IMR-90 (cell line): ENCODE measurements around the gene EGFL8. TPM values are rescaled to one million over a fixed set of nuclear protein-coding genes. Genes with fewer than 3 reads are reported as not detected.

Experiments used
- ATAC-seq: fragments of 200-7000 bp; cut with Tn5 transposase; 2 replicates; pipeline ENCODE4 v1.9.1; 2020; ENCODE audit warnings: low read depth, mild to moderate bottlenecking, moderate library complexity
- BruUV-seq: library from RNA; stranded (reverse); fragments of 400-500 nt; replicated peaks from 2 replicates; lab custom pipeline; 2021; lab: Mats Ljungman, UMichigan
- CTCF ChIA-PET: fragments of 300-600 bp; formaldehyde crosslinking; extraction: SDS; loops from one replicate; lab custom pipeline; 2021; ENCODE audit warnings: antibody characterized with exemption; lab: Yijun Ruan, JAX
- POLR2A ChIA-PET: fragments of 300-600 bp; sonication (Branson Sonifier 250); formaldehyde crosslinking; loops from one replicate; lab custom pipeline; 2022; ENCODE audit warnings: antibody characterized with exemption; ENCODE audit not compliant: unreplicated experiment; lab: Charles Lee
- DNase-seq: peaks from one replicate; pipeline ENCODE4 v3.0.0; 2013
- H2AFZ ChIP-seq: replicated peaks from 2 replicates; pipeline ENCODE3; 2013; ENCODE audit warnings: low read length, mild to moderate bottlenecking; ENCODE audit not compliant: poor library complexity
- H2AK5ac ChIP-seq: 2 replicates; pipeline ENCODE4 v1.6.1; 2013; ENCODE audit warnings: low read depth, low read length, inconsistent platforms
- H2AK9ac ChIP-seq: replicated peaks from 2 replicates; pipeline ENCODE3; 2013; ENCODE audit warnings: mild to moderate bottlenecking, low read depth, low read length, moderate library complexity; ENCODE audit not compliant: poor library complexity
- H2BK120ac ChIP-seq: 2 replicates; pipeline ENCODE4 v1.6.1; 2013; ENCODE audit warnings: low read depth, low read length, inconsistent platforms
- H2BK15ac ChIP-seq: 3 replicates; pipeline ENCODE4 v1.6.1; 2013; ENCODE audit warnings: low read depth, low read length, inconsistent platforms
- H2BK20ac ChIP-seq: 2 replicates; pipeline ENCODE4 v1.6.1; 2013; ENCODE audit warnings: low read depth, mild to moderate bottlenecking, inconsistent platforms, low read length, moderate library complexity
- H2BK5ac ChIP-seq: 2 replicates; pipeline ENCODE4 v1.6.1; 2013; ENCODE audit warnings: mild to moderate bottlenecking, low read depth, low read length, inconsistent platforms; ENCODE audit not compliant: poor library complexity, severe bottlenecking
- H3K14ac ChIP-seq: replicated peaks from 2 replicates; pipeline ENCODE4 v1.6.1; 2013; ENCODE audit warnings: low read depth, low read length, inconsistent platforms
- H3K18ac ChIP-seq: 2 replicates; pipeline ENCODE4 v1.6.1; 2013; ENCODE audit warnings: low read depth, low read length, control low read depth
- H3K23ac ChIP-seq: 2 replicates; pipeline ENCODE4 v1.6.1; 2013; ENCODE audit warnings: low read depth, low read length, inconsistent platforms
- H3K27ac ChIP-seq: 2 replicates; pipeline ENCODE4 v1.5.1; 2013; ENCODE audit warnings: mild to moderate bottlenecking, control low read depth, low read length; ENCODE audit not compliant: insufficient read depth
- H3K27me3 ChIP-seq: 2 replicates; pipeline ENCODE4 v1.6.1; 2013; ENCODE audit warnings: low read length; ENCODE audit not compliant: control insufficient read depth, insufficient read depth
- H3K36me3 ChIP-seq: 2 replicates; pipeline ENCODE4 v1.6.1; 2013; ENCODE audit warnings: low read length, mixed read lengths; ENCODE audit not compliant: control insufficient read depth, insufficient read depth
- H3K4ac ChIP-seq: 2 replicates; pipeline ENCODE4 v1.6.1; 2013; ENCODE audit warnings: low read depth, low read length, inconsistent platforms
- H3K4me1 ChIP-seq: 2 replicates; pipeline ENCODE4 v1.6.1; 2013; ENCODE audit warnings: low read length, mixed read lengths; ENCODE audit not compliant: control insufficient read depth, insufficient read depth
- H3K4me2 ChIP-seq: 2 replicates; pipeline ENCODE4 v1.6.1; 2013; ENCODE audit warnings: low read depth, mild to moderate bottlenecking, control low read depth, low read length, moderate library complexity
- H3K4me3 ChIP-seq: 2 replicates; pipeline ENCODE4 v1.5.1; 2013; ENCODE audit warnings: low read depth, mild to moderate bottlenecking, control low read depth, low read length, moderate library complexity; ENCODE audit not compliant: insufficient read depth
- H3K56ac ChIP-seq: 2 replicates; pipeline ENCODE4 v1.6.1; 2013; ENCODE audit warnings: low read length, inconsistent platforms; ENCODE audit not compliant: insufficient read depth; ENCODE audit errors: extremely low read depth
- H3K79me1 ChIP-seq, 2 experiments: 2 replicates each; pipeline ENCODE4 v1.6.1; 2013; ENCODE audit warnings: low read length in 2 of 2, inconsistent platforms in 1 of 2, low read depth in 1 of 2
- H3K9ac ChIP-seq: 2 replicates; pipeline ENCODE4 v1.6.1; 2013; ENCODE audit warnings: low read depth, low read length, control low read depth
- H3K9me1 ChIP-seq: 2 replicates; pipeline ENCODE4 v1.6.1; 2013; ENCODE audit warnings: low read length, inconsistent platforms; ENCODE audit not compliant: insufficient read depth
- H3K9me3 ChIP-seq: 2 replicates; pipeline ENCODE4 v1.6.1; 2013; ENCODE audit warnings: low read length; ENCODE audit not compliant: control insufficient read depth, insufficient read depth
- H4K20me1 ChIP-seq: 2 replicates; pipeline ENCODE4 v1.6.1; 2013; ENCODE audit warnings: low read length, inconsistent platforms; ENCODE audit not compliant: insufficient read depth
- H4K5ac ChIP-seq: 2 replicates; pipeline ENCODE4 v1.6.1; 2013; ENCODE audit warnings: mild to moderate bottlenecking, low read depth, low read length, control low read depth
- H4K8ac ChIP-seq, 2 experiments: 2 replicates each; pipeline ENCODE4 v1.6.1; 2013; ENCODE audit warnings: low read depth in 2 of 2, low read length in 2 of 2, control low read depth in 1 of 2, inconsistent platforms in 1 of 2
- H4K91ac ChIP-seq: 2 replicates; pipeline ENCODE4 v1.6.1; 2013; ENCODE audit warnings: low read depth, low read length, inconsistent platforms; ENCODE audit not compliant: insufficient read depth
- MAZ ChIP-seq: IDR thresholded peaks from 2 replicates; pipeline ENCODE4 v1.6.1; 2012; ENCODE audit warnings: low read depth, mild to moderate bottlenecking, low read length, improper control_type of control experiment, moderate library complexity, borderline replicate concordance
- POLR2A ChIP-seq: IDR thresholded peaks from 2 replicates; pipeline ENCODE4 v1.6.1; 2012; ENCODE audit warnings: mild to moderate bottlenecking, low read depth, low read length
- WGBS, 2 experiments: methylation state at CpG; one replicate each; pipeline versions ENCODE4 v1.1.5 to v1.1.7; 2013; ENCODE audit warnings: missing lambda C conversion rate in 2 of 2; ENCODE audit not compliant: insufficient read length in 1 of 2; ENCODE audit errors: extremely low coverage in 2 of 2; 5-methylcytosine and 5-hydroxymethylcytosine counted together
- dilution Hi-C: fragments of 300-500 bp; cut with HindIII; formaldehyde crosslinking; loops from one replicate; pipeline ENCODE4 v1.14.3; 2018; ENCODE audit warnings: low sequenced_read_pairs; ENCODE audit not compliant: unreplicated experiment
- in situ Hi-C: fragments of 300-500 bp; cut with MboI; formaldehyde crosslinking; loops from 3 replicates; pipeline ENCODE4 v1.14.3; 2019; ENCODE audit warnings: low sequenced_read_pairs, inconsistent platforms, mixed read lengths
- intact Hi-C: fragments of 100-400 bp; cut with micrococcal nuclease; formaldehyde crosslinking; loops from 2 replicates; pipeline ENCODE4 v1.10.0; 2022
- polyA plus RNA-seq, 3 experiments: library from polyadenylated mRNA; depleted of rRNA; stranded (reverse); fragments of >200 nt; gene quantifications; 2 replicates each; pipeline ENCODE4 v1.2.3, GENCODE V29; 2012; ENCODE audit warnings: low replicate concordance in 1 of 3
- total RNA-seq: library from RNA; depleted of rRNA; stranded (reverse); fragments of >200 nt; gene quantifications from 2 replicates; pipeline ENCODE4 v1.2.3, GENCODE V29; 2012
- TF ChIP-seq, protein P1 (sequence below): conservative IDR thresholded peaks from 2 replicates; pipeline ENCODE4 v1.5.1; 2012; ENCODE audit warnings: mild to moderate bottlenecking, low read depth, low read length, improper control_type of control experiment

EGFL8 gene
- total and polyA plus RNA-seq, 2 of the 4 experiments (the other 2 are of a cell fraction): 0.18 to 4.7 TPM

GRCh38 chr6:32151863-32152768, 12.3 kb upstream of the EGFL8 start, which contains the start of gene PRRT1:
PRRT1 (minus strand) TSS chr6:32151939; CDS start chr6:32151827, 112 bp downstream.
- Histone ChIP-seq H4K20me1 (no peaks in the 10 kb centered on the region), H3K4ac (peak within 1 kb of the TSS; percentile 84), H3K9me1 (0 out of 2 replicates have a peak, but pooled peaks cover 4% of the 10 kb centered on the region), H2AFZ (peak within 1 kb of the TSS; percentile 96), H2BK120ac (peak within 1 kb of the TSS; percentile 78), H2BK15ac (peak within 1 kb of the TSS; percentile 59; the same call in 2 of the 3 replicates), H2AK5ac (peak within 1 kb of the TSS; percentile 80), H3K9ac (peak within 1 kb of the TSS; percentile 70), H3K14ac (peak within 1 kb of the TSS; percentile 82), H3K4me3 (peak within 1 kb of the TSS; percentile 67), H3K27ac (peak within 1 kb of the TSS; percentile 84; the same call in 1 of the 2 replicates), H4K91ac (peak within 1 kb of the TSS; percentile 73), H3K9me3 (peaks cover 2% of the 10 kb centered on the region; the same call in 1 of the 2 replicates), H3K27me3 (peaks cover 14% of the 10 kb centered on the region), H4K8ac (peak within 1 kb of the TSS; percentile 75 to 96), H4K5ac (peak within 1 kb of the TSS; percentile 87), H3K4me1 (peaks cover 23% of the 10 kb centered on the region), H3K79me1 (peaks cover 6 to 34% of the 10 kb centered on the region in 2 experiments), H2BK20ac (peak within 1 kb of the TSS; percentile 57), H2BK5ac (peak within 1 kb of the TSS; percentile 81), H2AK9ac (peak within 1 kb of the TSS; percentile 80), H3K4me2 (peak within 1 kb of the TSS; percentile 85), H3K56ac (no peak within 1 kb of the TSS), H3K36me3 (peaks cover 4% of the 10 kb centered on the region; the same call in 1 of the 2 replicates), H3K23ac (peak within 1 kb of the TSS; percentile 96), H3K18ac (peak within 1 kb of the TSS; percentile 26; the same call in 1 of the 2 replicates)
- no TSS peak for BruUV-seq
- ATAC-seq (no peak), DNase-seq (no peak)
- POLR2A ChIA-PET: interaction anchor here (0.7 kb wide), 1 partner anchor 16 kb away, joined by 6 read pairs; no protein-coding TSS in a partner anchor
- dilution Hi-C loops (no loop called here), intact Hi-C loops (loop anchor here (2.0 to 10.0 kb wide), 3 partner anchors 25 to 250 kb away; partner anchors contain the start of genes AGPAT1 and ZBTB12), in situ Hi-C loops (no loop called here)
- TF ChIP-seq, protein P1, sequence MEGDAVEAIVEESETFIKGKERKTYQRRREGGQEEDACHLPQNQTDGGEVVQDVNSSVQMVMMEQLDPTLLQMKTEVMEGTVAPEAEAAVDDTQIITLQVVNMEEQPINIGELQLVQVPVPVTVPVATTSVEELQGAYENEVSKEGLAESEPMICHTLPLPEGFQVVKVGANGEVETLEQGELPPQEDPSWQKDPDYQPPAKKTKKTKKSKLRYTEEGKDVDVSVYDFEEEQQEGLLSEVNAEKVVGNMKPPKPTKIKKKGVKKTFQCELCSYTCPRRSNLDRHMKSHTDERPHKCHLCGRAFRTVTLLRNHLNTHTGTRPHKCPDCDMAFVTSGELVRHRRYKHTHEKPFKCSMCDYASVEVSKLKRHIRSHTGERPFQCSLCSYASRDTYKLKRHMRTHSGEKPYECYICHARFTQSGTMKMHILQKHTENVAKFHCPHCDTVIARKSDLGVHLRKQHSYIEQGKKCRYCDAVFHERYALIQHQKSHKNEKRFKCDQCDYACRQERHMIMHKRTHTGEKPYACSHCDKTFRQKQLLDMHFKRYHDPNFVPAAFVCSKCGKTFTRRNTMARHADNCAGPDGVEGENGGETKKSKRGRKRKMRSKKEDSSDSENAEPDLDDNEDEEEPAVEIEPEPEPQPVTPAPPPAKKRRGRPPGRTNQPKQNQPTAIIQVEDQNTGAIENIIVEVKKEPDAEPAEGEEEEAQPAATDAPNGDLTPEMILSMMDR: no peak
- 0 out of 2 replicates have a peak, but pooled peaks have one; percentile 7 for TF ChIP-seq MAZ
- TF ChIP-seq POLR2A: no peak
- no CpG with 5 or more reads among the region's 24 CpGs for WGBS, 2 experiments
- CTCF ChIA-PET: no interaction called here
